Pancreas (tissue), 10 donors: ENCODE measurements around the gene CELF5. TPM values are rescaled to one million over a fixed set of nuclear protein-coding genes. Genes with fewer than 3 reads are reported as not detected.
"Not testable (repeated sequence)": the region's sequence is repeated elsewhere in the genome, so short reads cannot be mapped to it uniquely, and the experiment has no call there.

ENCODE experiments used
- ATAC-seq, 4 donors: fragments of 200-7000 bp; cut with Tn5 transposase; one replicate each; pipeline versions ENCODE4 v1.8.0 to v1.9.1; 2020; ENCODE audit warnings: mild to moderate bottlenecking in 4 of 4, moderate library complexity in 4 of 4
- DNase-seq, 6 donors: peaks; one replicate each; pipeline ENCODE4 v3.0.0-alpha.2; 2020
- FAIRE-seq: peaks from 2 replicates; lab custom pipeline; 2012; peaks lifted over from hg19 to GRCh38; lab: Jason Lieb, UNC
- H3K27ac ChIP-seq, 4 donors: fragments of 200-600 bp; sonication (generic); 1 replicate in 3 of 4; 2 replicates in 1 of 4; pipeline versions ENCODE4 v1.5.0 to v1.8.0; 2020
- H3K27me3 ChIP-seq, 4 donors: fragments of 200-600 bp; one replicate each; pipeline ENCODE4 v1.8.0; 2021
- H3K36me3 ChIP-seq, 3 donors: fragments of 200-600 bp; sonication (generic) in 1 of 3; one replicate each; pipeline versions ENCODE4 v1.5.0 to v1.8.0; 2020 to 2021
- H3K4me1 ChIP-seq, 3 donors: fragments of 200-600 bp; one replicate each; pipeline ENCODE4 v1.8.0; 2021
- H3K4me3 ChIP-seq, 4 donors: fragments of 200-600 bp; sonication (generic) in 2 of 4; one replicate each; pipeline versions ENCODE4 v1.5.0 to v1.8.0; 2020 to 2021
- H3K9me3 ChIP-seq, 4 donors: fragments of 200-600 bp; one replicate each; pipeline ENCODE4 v1.8.0; 2021
- WGBS, 2 donors: extraction: QIAGEN DNeasy Blood & Tissue Kit; methylation state at CpG; one replicate each; pipeline ENCODE4 v1.1.7; 2013; 5-methylcytosine and 5-hydroxymethylcytosine counted together
- intact Hi-C, 3 donors: fragments of 100-400 bp; cut with DNase I; formaldehyde crosslinking; loops; one replicate each; pipeline versions ENCODE4 v1.11.1 to v1.14.2; 2022
- polyA plus RNA-seq, 2 donors: library from polyadenylated mRNA; stranded (reverse); fragments of 200-250 nt; gene quantifications; one replicate each; pipeline ENCODE4 v1.2.3, GENCODE V29; 2013
- total RNA-seq, 6 donors: library from RNA; stranded (reverse); fragmentation: NEBNext Ultra II Directional in 4 of 6; extraction: Animal tissue kit (Norgen Biotek cat#: 25700) in 4 of 6; gene quantifications; one replicate each; pipeline versions ENCODE4 v1.2.1 to v1.2.4, GENCODE V29; 2021 to 2023
- TF ChIP-seq, protein P1 (sequence below), 4 donors: fragments of 200-600 bp; sonication (generic) in 3 of 4; IDR thresholded peaks; one replicate each; pipeline versions ENCODE4 v1.5.0 to v1.8.0; 2021; ENCODE audit warnings: antibody characterized with exemption in 4 of 4
- donor health status: healthy with polysubstance abuse.
- donor health status: DM: no; HTN: no; CAD: no; lungs with moderate emphysema.
- donor health status: DM: no; HTN: no; CAD: no.
- donor health status: control.
- donor health status: control.
- donor health status: Bipolar disorder and iron deficiency.
- donor health status: DM: yes; HTN: yes; CAD: no.
- donor health status: DM: no; HTN: no; CAD: no.
- donor health status: DM: no; HTN: no; CAD: no.
- donor health status: DM: yes; HTN: yes; CAD: no.

The CELF5 gene
- total and polyA plus RNA-seq, 8 donors = 0.30 to 1.6 (median 0.65) TPM

GRCh38 chr19:3188627-3189596, 35.5 kb upstream of the CELF5 start:
- 93% methylated on average over 35 of the region's 35 CpGs for WGBS, 2 donors
- DNase-seq (peak in 2 of 6 donors; percentile 31 to 64), FAIRE-seq (no peak), ATAC-seq (no peak)
- intact Hi-C loops = no loop called here
- Histone ChIP-seq H3K27me3 (no peaks in the 10 kb centered on the region), H3K4me1 (peaks cover 0 to 11% (median 0%) of the 10 kb centered on the region in 3 donors), H3K4me3 (no peak overlapping the region), H3K9me3 (no peaks in the 10 kb centered on the region), H3K27ac (no peak overlapping the region), H3K36me3 (no peaks in the 10 kb centered on the region)
- TF ChIP-seq, protein P1, sequence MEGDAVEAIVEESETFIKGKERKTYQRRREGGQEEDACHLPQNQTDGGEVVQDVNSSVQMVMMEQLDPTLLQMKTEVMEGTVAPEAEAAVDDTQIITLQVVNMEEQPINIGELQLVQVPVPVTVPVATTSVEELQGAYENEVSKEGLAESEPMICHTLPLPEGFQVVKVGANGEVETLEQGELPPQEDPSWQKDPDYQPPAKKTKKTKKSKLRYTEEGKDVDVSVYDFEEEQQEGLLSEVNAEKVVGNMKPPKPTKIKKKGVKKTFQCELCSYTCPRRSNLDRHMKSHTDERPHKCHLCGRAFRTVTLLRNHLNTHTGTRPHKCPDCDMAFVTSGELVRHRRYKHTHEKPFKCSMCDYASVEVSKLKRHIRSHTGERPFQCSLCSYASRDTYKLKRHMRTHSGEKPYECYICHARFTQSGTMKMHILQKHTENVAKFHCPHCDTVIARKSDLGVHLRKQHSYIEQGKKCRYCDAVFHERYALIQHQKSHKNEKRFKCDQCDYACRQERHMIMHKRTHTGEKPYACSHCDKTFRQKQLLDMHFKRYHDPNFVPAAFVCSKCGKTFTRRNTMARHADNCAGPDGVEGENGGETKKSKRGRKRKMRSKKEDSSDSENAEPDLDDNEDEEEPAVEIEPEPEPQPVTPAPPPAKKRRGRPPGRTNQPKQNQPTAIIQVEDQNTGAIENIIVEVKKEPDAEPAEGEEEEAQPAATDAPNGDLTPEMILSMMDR (IDR thresholded peaks at IDR 0.05) = no peak

DNA sequence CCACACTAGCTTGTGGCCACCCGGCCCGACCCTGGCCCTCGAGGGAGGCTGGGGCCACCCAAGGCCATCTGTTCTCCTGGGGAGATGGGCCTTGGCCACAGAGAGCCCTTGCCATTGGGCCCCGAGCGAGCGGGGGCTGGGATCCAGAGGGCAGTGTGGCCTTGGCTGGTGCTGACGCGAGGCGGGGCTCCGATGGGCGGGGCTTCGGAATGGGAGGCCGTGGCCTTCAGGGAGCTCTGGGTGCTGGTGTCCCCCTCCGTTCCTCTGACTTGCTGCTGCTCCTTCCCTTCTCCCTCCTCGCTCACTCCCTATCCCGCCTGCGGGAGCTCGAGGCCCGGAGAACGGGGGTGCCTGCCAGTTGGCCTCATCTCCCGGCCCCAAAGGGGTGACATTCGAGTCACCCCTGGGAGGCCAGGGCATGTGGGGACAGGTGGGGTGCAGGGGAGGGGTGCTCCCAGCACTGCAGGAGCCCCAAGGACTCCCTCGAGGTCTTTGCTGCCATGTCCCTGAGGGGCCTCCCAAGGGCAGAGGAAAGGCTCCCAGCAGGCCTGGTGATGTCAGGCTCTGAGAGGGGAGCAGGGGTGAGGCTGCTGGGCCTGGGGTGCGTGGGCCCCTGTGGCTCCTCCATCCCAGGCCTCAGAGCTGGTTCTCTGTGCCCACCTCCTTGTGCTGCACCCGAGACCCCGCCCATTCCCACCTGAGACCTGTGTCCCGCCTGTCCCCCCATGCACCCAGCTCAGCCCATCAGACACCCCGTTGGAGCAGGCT, 34.6 kb upstream of the CELF5 start:
- intact Hi-C loops = no loop called here
- peak in 1 of 4 donors; percentile 31 for ATAC-seq
- no peak overlapping the region for H3K27ac ChIP-seq
- H3K36me3 ChIP-seq = no peaks in the 10 kb centered on the region
- no peaks in the 10 kb centered on the region for H3K27me3 ChIP-seq
- DNase-seq = peak; percentile 55 to 83 (median 67)
- FAIRE-seq = no peak
- WGBS, 2 donors = 56 to 59% methylated on average over 20 to 28 of the region's 28 CpGs
- H3K4me3 ChIP-seq = no peak overlapping the region
- no peaks in the 10 kb centered on the region for H3K9me3 ChIP-seq
- TF ChIP-seq, protein P1 (IDR thresholded peaks at IDR 0.05) = no peak
- peaks cover 0 to 11% (median 0%) of the 10 kb centered on the region in 3 donors for H3K4me1 ChIP-seq

- Histone ChIP-seq H3K9me3 (no peaks in the 10 kb centered on the region), H3K27ac (no peak overlapping the region), H3K27me3 (no peaks in the 10 kb centered on the region), H3K36me3 (no peaks in the 10 kb centered on the region), H3K4me3 (no peak overlapping the region), H3K4me1 (peaks cover 0 to 11% (median 0%) of the 10 kb centered on the region in 3 donors)
- intact Hi-C loops = no loop called here
- ATAC-seq = no peak
- TF ChIP-seq, protein P1 (IDR thresholded peaks at IDR 0.05) = no peak
- FAIRE-seq = no peak
- WGBS, 2 donors = 94% methylated on average over 18 of the region's 18 CpGs
- DNase-seq = peak in 2 of 6 donors; percentile 24 to 45
Measured at GRCh38 chr19:3190470-3190770, 34.0 kb upstream of the CELF5 start.

DNA sequence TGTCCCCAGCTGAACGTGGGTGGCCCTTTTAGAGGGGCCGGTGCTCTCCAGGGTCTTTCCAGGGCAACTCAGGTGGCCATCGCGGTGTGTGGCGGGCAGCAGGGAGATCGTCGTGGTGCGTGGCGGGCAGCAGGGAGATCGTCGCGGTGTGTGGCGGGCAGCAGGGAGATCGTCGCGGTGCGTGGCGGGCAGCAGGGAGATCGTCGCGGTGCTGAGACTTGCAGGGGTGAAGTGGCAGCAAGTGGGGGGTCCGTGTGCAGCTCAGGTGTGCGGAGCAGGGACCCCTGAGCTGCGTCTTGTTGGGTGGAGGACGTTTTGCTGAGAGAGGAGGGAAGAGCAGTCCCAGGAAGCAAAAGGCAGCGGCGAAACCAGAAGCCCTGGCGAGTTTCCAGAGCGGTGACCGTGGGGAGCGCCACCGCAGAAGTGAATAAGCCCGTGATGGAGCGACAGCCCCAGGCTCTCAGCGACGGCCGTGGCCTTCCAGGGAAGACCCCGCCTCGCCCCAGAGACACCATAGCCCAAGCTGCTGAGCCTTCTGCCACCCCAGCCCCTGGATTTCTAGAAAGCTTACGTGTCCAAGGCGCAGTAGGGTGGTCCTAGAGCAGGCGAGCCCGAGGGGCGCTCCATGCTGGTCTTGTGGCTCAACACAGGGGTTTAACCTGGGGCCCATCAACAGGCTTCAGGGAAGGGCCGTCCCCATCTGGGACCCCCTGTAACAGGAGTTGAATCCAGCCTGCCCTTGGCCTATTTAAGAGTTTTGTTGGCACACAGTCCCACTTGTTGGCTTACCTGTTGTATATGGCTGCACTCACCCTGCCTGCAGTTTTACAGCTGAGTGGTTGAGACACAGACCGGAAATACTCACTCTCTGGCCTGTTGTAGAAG, 33.3 kb upstream of the CELF5 start:
- no peak for ATAC-seq
- Histone ChIP-seq H3K27ac (no peak overlapping the region), H3K9me3 (no peaks in the 10 kb centered on the region), H3K4me3 (no peak overlapping the region), H3K36me3 (no peaks in the 10 kb centered on the region), H3K4me1 (peaks cover 0 to 11% (median 0%) of the 10 kb centered on the region in 3 donors), H3K27me3 (no peaks in the 10 kb centered on the region)
- TF ChIP-seq, protein P1 (IDR thresholded peaks at IDR 0.05) = no peak
- 90 to 92% methylated on average over 46 of the region's 46 CpGs for WGBS, 2 donors
- DNase-seq = peak in 2 of 6 donors; percentile 29 to 55
- no peak for FAIRE-seq
- intact Hi-C loops = no loop called here

GRCh38 chr19:3191806-3192104, 32.7 kb upstream of the CELF5 start:
- FAIRE-seq, intact Hi-C loops, ATAC-seq, H3K4me3 ChIP-seq, H3K9me3 ChIP-seq, H3K27ac ChIP-seq, H3K27me3 ChIP-seq, H3K36me3 ChIP-seq: not testable (repeated sequence)
- WGBS, 2 donors = 92% methylated on average over 12 of the region's 12 CpGs
- DNase-seq = peak in 2 of 6 donors; percentile 11 to 14
- peaks cover 0 to 11% (median 0%) of the 10 kb centered on the region in 3 donors for H3K4me1 ChIP-seq
